ENCODE results near the gene UGT2B17. TPM values are rescaled to one million over a fixed set of nuclear protein-coding genes. Genes with fewer than 3 reads are reported as not detected.

UGT2B17 gene
- total RNA-seq, 1 experiment from 2014 or later: not detected

DNA sequence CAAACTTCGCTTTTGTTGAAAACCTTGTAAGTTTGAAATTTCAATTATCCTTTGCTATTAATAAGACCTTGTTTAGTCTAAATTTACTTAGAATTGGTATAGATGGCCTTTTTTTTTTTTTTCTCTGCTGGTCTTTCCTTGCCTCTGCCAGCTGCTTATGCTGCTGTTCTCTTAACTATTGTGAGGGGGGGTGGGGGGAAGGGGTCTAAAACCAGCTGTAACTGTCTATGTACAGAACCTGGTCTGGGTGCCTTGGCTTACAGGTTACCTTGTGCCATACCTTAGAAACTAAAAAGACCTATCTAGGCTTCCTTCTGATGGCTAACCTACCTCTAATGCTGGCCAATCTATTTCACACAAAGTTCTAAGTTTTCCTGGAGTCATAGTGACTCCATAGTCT lies 1.0 kb downstream of the UGT2B17 start:
- Histone ChIP-seq H3K79me2 (ENCODE audit: low read depth) (no peaks in the 10 kb centered on the region), H3K4me1 (replicated peaks; ENCODE audit: insufficient read depth) (no peaks in the 10 kb centered on the region), H3K9me3 (ENCODE audit: insufficient read depth, low read depth) (no peaks in the 10 kb centered on the region), H3K36me3 (ENCODE audit: low read depth) (no peaks in the 10 kb centered on the region), H2AFZ (no peak overlapping the region), H3K9me2 (ENCODE audit: insufficient read depth) (no peaks in the 10 kb centered on the region), H3F3A (ENCODE audit: insufficient read depth, low read depth) (no peaks in the 10 kb centered on the region), H3K4me3 (no peak overlapping the region), H3K27ac (no peak overlapping the region), H3K4me2 (no peak overlapping the region), H3K27me3 (ENCODE audit: insufficient read depth, low read depth) (no peaks in the 10 kb centered on the region), H4K20me1 (ENCODE audit: insufficient read depth) (no peaks in the 10 kb centered on the region)
- ChIA-PET CTCF (no interaction called here), POLR2A (ENCODE audit: unreplicated experiment) (no interaction called here)
- no peak for DNase-seq
- TF ChIP-seq EZH2 (IDR thresholded peaks at IDR 0.05; ENCODE audit: low read depth) (no peak), CTCF (conservative IDR thresholded peaks at IDR 0.05) (no peak)
- no TSS peak for BruUV-seq (replicated peaks)
- intact Hi-C loops (cut with micrococcal nuclease; ENCODE audit: unreplicated experiment): no loop called here

DNA sequence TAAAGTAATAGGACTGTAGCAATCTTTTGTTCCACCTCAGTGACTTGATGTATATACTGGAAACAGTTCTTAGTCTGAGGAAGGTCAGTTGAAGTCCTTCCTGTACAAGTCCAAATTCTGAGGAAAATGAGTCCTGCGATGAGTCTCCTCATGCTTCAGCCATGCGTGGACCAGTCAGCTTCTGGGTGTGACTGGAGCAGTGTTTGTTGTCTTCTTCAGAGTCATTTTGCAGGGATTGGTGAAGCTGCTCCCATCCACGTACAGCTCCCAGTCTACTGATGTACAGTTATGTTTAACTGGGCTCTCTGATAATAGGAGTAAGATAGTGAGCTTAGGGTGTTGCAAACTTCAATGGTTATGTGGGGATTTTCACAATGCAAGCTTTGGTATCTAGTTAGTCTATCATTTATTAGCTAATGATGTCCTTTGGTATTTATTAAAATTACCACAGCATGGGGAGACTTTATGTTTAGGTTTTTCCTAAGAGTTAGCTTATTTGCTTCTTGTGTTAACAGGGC lies 3.4 kb downstream of the UGT2B17 start:
- no peak overlapping the region for H3K4me3 ChIP-seq
- no peak overlapping the region for H3K27ac ChIP-seq
- TF ChIP-seq EZH2 (IDR thresholded peaks at IDR 0.05; ENCODE audit: low read depth) (no peak), CTCF (conservative IDR thresholded peaks at IDR 0.05) (no peak)
- H3K4me2 ChIP-seq: no peak overlapping the region
- no peaks in the 10 kb centered on the region for H3K27me3 ChIP-seq (ENCODE audit: insufficient read depth, low read depth)
- H3K9me3 ChIP-seq (ENCODE audit: insufficient read depth, low read depth): no peaks in the 10 kb centered on the region
- no peak overlapping the region for H2AFZ ChIP-seq
- H3K79me2 ChIP-seq (ENCODE audit: low read depth): no peaks in the 10 kb centered on the region
- no peaks in the 10 kb centered on the region for H4K20me1 ChIP-seq (ENCODE audit: insufficient read depth)
- H3K36me3 ChIP-seq (ENCODE audit: low read depth): no peaks in the 10 kb centered on the region
- intact Hi-C loops (cut with micrococcal nuclease; ENCODE audit: unreplicated experiment): no loop called here
- no TSS peak for BruUV-seq (replicated peaks)
- ChIA-PET CTCF (no interaction called here), POLR2A (ENCODE audit: unreplicated experiment) (no interaction called here)
- H3K4me1 ChIP-seq (replicated peaks; ENCODE audit: insufficient read depth): no peaks in the 10 kb centered on the region
- DNase-seq: no peak
- H3F3A ChIP-seq (ENCODE audit: insufficient read depth, low read depth): no peaks in the 10 kb centered on the region
- H3K9me2 ChIP-seq (ENCODE audit: insufficient read depth): no peaks in the 10 kb centered on the region

GRCh38 chr4:68570122-68570507 lies 6.0 kb downstream of the UGT2B17 start:
- no peak for DNase-seq
- no TSS peak for BruUV-seq (replicated peaks)
- TF ChIP-seq CTCF (conservative IDR thresholded peaks at IDR 0.05) (no peak), EZH2 (IDR thresholded peaks at IDR 0.05; ENCODE audit: low read depth) (no peak)
- H3K4me3 ChIP-seq: no peak overlapping the region
- H3K27me3 ChIP-seq (ENCODE audit: insufficient read depth, low read depth): no peaks in the 10 kb centered on the region
- CTCF ChIA-PET: no interaction called here
- no peak overlapping the region for H3K4me2 ChIP-seq
- no peaks in the 10 kb centered on the region for H3K9me2 ChIP-seq (ENCODE audit: insufficient read depth)
- H3K27ac ChIP-seq: no peak overlapping the region
- no peaks in the 10 kb centered on the region for H4K20me1 ChIP-seq (ENCODE audit: insufficient read depth)
- no peaks in the 10 kb centered on the region for H3K9me3 ChIP-seq (ENCODE audit: insufficient read depth, low read depth)
- H2AFZ ChIP-seq: no peak overlapping the region
- H3F3A ChIP-seq (ENCODE audit: insufficient read depth, low read depth): no peaks in the 10 kb centered on the region
- POLR2A ChIA-PET (ENCODE audit: unreplicated experiment): no interaction called here
- H3K36me3 ChIP-seq (ENCODE audit: low read depth): no peaks in the 10 kb centered on the region
- H3K79me2 ChIP-seq (ENCODE audit: low read depth): no peaks in the 10 kb centered on the region
- H3K4me1 ChIP-seq (replicated peaks; ENCODE audit: insufficient read depth): no peaks in the 10 kb centered on the region
- intact Hi-C loops (cut with micrococcal nuclease; ENCODE audit: unreplicated experiment): no loop called here
